Left renal cortex interstitium (tissue), 4 donors: ENCODE data around the gene ALAS1. TPM values are rescaled to one million over a fixed set of nuclear protein-coding genes. Genes with fewer than 3 reads are reported as not detected.

Experiments
- DNase-seq, 4 donors: peaks; one replicate each; pipeline ENCODE4 v3.0.0-alpha.2; 2013; ENCODE audit warnings: low read depth in 4 of 4, low spot score in 2 of 4, missing footprints in 1 of 4
- polyA plus RNA-seq, 4 donors: library from polyadenylated mRNA; unstranded; fragments of 120-200 nt; gene quantifications; one replicate each; pipeline ENCODE4 v1.2.1, GENCODE V29; 2013; ENCODE audit not compliant: insufficient read length in 4 of 4

The ALAS1 gene
- polyA plus RNA-seq, 4 donors: 44.4 to 48.8 (median 47.9) TPM

DNA sequence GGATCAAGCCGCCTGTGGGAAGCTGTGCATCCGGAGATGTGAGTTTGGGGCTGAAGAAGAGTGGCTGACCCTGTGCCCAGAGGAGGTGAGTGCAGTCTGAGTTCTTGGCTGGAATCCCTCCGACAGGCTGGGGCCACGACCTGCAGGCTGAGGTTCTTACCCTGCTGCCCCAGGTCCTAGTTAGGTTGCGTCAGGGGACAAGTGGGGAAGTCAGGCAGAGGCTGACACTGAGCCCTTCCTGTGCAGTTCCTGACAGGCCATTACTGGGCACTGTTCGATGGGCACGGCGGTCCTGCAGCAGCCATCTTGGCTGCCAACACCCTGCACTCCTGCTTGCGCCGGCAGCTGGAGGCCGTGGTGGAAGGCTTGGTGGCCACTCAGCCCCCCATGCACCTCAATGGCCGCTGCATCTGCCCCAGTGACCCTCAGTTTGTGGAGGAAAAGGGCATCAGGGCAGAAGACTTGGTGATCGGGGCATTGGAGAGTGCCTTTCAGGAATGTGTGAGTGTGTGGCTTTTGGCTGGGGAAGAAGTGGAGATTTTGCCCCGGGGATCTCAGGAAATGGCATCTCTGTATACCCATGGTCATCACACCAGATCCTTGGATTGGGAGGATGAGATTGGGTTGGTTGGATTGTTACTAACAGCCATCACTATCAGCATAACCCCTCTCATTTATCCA lies 48.9 kb downstream of the ALAS1 start:
- DNase-seq: no peak

DNA sequence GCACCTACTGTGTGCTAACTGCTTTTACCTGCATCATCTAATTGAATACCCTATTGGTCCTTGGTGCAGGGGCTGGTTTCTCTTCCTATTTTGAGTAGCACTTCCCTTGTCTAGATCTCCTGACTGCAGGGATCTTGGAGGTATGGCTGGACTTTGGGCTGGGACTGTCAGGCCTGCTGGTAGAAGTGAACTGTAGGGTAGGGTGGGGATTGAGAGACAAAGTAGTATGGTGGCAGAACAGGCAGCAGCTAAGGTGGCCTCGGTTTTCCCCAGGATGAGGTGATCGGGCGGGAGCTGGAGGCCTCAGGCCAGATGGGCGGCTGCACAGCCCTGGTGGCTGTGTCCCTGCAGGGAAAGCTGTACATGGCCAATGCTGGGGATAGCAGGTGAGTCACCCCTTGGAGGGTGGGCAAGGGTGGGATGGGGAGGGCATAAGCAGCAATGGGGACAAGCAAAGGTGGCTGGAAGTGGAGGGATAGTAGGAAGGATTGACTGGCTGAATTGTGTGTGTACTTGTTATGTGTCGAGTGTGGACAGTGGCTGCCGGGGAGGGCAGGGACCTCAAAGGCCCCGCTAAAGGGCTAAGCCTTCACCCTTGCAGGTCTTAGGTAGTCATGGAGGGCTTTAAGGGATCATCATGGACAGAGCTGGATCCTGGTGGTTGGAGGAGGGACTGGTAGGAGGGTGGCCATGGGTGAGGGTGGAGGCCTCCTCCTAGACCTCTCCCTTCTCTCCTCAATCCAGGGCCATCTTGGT lies 49.6 kb downstream of the ALAS1 start:
- DNase-seq: no peak

DNA sequence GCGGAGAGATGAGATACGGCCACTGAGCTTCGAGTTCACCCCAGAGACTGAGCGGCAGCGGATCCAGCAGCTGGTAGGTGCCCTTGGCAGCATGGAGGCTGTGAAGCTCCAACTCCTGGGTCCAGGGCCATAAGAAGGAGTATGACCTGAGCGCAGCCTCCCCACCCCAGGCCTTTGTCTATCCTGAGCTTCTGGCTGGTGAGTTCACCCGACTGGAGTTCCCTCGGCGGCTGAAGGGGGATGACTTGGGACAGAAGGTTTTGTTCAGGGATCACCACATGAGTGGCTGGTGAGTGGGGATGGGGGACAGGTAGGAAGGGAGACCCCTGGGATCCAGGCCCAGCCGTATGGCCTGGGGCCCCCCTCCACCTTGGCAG lies 50.2 kb downstream of the ALAS1 start:
- no peak for DNase-seq

DNA sequence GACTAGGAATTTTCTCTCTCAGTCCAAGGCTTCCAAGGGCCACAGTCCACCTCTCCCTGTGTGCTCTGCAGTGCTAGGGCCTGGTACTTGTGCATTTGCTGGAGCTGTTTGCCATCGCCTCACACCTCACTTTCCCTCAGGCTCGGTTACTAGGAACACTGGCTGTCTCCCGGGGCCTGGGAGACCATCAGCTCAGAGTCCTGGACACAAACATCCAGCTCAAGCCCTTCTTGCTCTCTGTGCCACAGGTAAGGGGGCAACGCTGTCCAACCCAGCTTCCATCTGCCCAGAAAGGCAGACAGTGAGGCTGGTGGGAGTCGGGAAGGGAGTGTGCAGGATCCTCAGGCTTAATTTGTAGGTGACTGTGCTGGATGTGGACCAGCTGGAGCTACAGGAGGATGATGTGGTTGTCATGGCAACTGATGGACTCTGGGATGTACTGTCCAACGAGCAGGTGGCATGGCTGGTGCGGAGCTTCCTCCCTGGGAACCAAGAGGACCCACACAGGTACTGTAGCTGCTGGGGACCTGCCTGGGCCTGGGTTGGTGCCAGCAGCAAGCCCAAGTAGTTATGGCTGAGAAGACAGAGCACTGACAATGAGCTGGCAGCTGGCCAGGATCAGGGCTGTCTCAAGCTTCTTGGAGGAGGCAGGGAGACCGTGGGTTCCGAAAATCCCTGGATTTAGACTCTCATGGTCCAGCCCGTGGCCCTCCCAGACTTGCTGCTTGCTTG lies 51.0 kb downstream of the ALAS1 start:
- no peak for DNase-seq

DNA sequence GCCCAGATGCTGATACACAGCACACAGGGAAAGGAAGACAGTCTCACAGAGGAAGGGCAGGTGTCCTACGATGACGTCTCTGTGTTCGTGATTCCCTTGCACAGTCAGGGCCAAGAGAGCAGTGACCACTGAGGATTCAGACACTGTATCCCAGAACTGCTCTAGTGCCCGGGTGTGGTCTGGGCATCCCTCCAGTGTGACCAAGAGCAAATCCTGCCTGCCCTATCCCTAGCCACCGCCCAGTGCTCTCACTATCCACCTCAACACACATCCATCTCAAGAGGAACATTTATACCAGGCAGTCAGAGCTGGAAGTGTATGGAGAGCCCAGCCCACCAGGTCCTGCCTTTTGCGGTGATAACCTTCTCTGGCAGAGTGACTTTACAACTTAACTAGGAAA lies 51.7 kb downstream of the ALAS1 start:
- DNase-seq: no peak

DNA sequence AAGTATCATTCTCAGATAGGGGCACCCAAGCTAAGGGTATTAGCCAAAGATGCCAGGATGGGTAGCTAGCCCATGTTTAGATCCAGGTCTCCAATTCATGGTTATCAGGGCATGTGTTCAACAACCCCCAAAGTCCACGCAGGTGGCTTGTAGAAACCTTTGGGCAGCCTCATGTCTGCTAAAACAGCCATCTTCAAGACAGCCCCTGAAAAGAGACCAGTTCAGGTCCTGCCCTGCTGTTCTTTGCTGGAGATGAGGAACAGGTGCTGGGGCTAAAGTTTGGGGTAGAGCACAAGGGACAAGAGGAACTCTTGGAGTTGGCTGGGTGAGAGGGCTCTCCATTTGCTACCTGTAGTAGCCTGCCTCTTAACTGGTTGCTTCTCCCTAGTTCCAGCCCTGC lies 52.2 kb downstream of the ALAS1 start:
- no peak for DNase-seq

DNA sequence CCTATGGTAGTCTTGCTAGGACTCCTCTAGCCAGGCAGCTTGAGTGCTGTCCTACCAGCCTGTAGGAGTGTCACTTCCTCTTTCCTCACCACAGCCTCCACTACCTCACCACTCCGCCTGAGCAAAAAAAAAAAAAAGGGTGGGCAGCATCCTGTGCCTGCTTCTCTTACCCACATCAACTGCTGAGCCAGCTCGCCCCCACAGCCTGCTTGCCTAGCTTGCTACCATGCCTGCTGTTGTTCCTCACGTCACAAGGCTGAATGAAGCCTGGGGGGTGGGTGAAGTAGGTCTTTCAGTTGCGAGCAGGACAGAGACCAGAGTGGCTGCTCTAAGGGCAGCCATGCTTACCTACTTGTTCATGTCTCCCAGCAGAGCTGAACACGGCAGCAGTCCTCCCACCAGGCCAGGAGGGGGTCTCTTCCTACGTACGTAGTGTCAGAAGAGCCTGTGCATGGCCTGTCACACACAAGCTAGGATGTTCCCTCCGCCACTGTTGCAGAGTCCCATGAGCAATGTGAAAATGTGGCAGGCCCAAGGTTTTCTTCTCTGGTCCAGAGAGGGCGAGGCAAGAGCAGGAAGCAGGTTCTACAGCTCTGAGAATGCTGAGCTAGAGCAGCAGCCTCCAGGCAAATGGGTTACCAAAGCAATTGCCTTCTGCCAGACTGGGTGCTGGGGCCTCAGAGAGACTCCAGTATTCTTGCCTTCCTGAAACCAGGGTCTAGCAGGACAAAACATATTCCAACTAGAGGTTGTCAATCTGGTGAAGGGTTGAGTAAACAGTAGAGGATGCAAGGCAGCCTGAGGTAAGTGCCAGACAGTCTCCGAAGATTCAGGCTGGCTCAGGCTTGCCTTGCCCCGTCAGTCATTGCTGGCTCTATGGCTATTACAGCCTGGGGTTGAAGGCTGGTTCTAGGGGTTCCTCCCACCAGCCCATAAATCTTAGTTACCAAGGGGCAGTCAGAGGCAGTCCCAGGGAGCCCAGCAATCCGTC lies 55.6 kb downstream of the ALAS1 start:
- no peak for DNase-seq

DNA sequence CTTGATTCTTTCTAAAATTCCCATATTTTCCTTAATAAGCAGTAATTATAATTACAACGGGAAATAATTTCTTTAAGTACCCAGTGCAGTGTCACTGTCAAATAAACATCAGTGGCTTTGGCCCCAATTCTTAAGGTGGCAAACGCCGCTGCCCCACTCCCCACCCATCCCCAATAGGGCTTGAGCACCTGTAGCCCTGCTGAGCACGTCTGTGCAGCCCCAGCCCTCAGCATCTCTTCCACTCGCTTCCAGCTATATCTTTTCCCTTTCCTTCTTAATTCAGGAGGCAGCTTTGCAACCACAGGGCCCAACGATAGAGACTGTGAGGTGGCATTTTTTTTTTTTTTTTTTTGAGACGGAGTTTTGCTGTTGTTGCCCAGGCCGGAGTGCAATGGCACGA lies 56.6 kb downstream of the ALAS1 start:
- DNase-seq: no peak

DNA sequence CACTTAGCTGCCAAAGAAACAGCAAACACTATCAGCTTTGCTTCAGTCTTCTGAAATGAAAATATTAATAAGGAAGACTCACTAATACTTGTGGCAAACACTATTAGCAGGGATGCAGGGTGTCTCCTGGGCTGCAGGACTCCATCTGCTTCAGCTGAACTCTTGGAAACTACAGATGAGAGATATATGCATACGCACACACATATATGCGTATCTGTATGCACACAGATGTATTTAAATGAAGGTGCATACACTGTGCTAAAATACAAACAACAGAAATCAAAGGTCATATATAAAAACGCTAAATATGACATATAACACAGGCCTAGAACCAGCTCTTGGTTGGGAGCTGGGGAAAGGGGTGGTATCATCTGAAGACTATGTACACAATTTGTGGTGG lies 58.2 kb downstream of the ALAS1 start:
- no peak for DNase-seq

DNA sequence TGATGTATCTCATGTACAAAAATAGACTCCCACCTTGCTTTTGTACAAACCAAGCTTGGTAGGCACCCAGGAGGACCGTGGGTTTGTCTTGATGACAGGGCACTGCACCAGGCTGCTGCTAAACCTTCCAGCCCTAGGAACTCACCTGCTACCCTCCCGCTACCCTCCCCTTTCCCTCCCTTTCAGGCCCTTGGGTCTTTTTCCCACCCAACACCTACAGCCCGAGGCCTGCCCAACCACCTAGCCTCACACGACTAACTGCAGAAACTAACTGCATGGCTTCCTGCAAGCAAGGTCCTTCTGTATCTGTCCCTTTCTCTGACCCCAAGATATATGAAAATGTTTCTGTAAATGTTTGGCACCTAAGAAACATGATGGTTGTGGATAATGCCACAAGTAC lies 58.7 kb downstream of the ALAS1 start:
- no peak for DNase-seq

DNA sequence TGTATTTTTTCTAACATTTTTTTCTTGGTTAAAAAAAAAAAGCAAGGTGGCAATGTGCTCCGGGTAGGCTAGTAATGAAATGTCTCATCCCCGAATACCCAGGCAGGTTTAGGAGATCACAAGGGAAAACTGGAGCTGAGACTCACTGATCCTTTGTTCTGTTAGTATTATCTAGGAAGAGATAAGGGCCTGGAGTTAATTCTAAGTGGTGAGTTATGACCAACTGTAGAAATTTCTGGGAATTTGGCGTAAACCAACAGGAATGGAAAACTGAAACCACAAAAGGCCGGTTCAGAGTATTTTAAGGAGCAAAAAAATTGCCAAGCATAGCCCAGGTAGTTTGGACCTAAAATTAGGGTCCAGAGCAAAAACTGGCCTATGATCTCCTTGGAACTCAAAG lies 60.0 kb downstream of the ALAS1 start:
- DNase-seq: no peak

DNA sequence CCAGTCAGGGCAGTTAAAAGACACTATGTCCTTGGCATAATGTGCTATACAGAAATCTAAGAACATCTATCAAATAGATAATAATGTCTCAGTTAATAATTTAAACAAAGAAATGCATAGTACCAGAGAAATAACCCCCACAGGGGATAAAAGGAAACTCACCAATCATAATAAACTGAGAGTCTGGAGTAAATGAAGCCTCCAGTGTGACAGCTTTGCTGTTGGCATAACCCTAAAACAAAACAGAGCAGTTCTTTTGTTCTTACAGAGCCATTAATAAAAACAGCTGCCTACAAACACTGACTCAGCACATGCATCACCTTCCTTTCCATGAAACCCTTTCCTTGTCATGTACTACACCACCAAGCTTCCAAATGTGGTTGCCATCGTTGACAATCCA lies 61.1 kb downstream of the ALAS1 start:
- DNase-seq: no peak

DNA sequence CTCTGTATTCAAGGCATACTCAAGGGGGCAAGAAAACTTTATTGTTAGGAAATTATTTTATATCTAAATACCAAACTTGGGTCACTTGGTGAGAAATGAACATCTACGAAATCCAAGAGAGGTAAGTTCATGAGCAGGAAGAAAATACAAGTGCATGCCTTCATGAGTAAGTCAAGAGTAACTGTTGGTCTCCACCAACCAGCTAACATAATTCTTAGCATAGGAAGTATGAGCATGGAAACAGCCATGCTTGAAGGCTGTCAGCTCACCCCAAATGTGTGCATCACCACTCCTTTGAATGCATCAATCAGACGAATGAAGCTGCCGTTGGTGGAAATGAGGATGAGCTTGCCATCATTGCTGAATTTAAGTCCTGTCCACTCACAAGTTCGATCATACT lies 61.5 kb downstream of the ALAS1 start:
- DNase-seq: no peak

DNA sequence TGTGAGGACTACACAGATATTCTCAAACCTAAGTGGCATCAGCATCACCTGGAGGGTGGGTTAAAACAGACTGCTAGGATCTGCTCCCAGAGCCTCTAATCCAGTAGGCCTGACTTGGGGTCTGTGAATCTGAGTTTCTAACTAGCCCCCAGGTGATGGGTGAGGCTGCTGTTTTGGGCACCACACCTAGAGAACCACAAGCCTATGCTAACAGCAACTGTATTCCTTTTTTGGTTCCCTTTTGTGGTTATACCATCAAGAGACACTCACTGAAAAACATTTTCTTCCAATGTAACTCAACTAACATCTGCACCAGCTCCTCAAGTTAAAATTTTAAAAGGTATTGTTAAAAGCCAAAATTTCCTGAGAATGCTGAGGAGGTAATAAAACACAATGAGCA lies 64.5 kb downstream of the ALAS1 start:
- no peak for DNase-seq

Other genes starting within 250 kb of the ALAS1 start
- under 1 TPM; 0.37 to 0.83 (median 0.59) TPM for gene GPR62, start 242.8 kb upstream of the ALAS1 start, polyA plus RNA-seq
- 10 to 100 TPM; 51.1 to 83.6 (median 70.1) TPM for gene PCBP4, start 230.7 kb upstream of the ALAS1 start, polyA plus RNA-seq
- gene ABHD14B, start 224.1 kb upstream of the ALAS1 start, polyA plus RNA-seq: 10 to 100 TPM; 82.8 to 96.5 (median 85.3) TPM
- gene ABHD14A, start 223.1 kb upstream of the ALAS1 start, polyA plus RNA-seq: 10 to 100 TPM; 24.2 to 36.6 (median 29.8) TPM
- 100 to 1,000 TPM in 3 of 4 donors, 10 to 100 TPM in 1; 98.5 to 137 (median 115) TPM for gene ACY1, start 214.6 kb upstream of the ALAS1 start, polyA plus RNA-seq
- 1,000 to 10,000 TPM; 1,583 to 1,933 (median 1,778) TPM for gene RPL29, start 202.3 kb upstream of the ALAS1 start, polyA plus RNA-seq
- gene DUSP7, start 141.6 kb upstream of the ALAS1 start, polyA plus RNA-seq: 10 to 100 TPM; 14.6 to 21.5 (median 18.2) TPM
- gene POC1A, start 43.7 kb upstream of the ALAS1 start, polyA plus RNA-seq: 1 to 10 TPM; 7.5 to 8.4 (median 7.9) TPM
- under 1 TPM; 0.17 to 0.33 (median 0.18) TPM for gene TLR9, start 27.5 kb downstream of the ALAS1 start, polyA plus RNA-seq
- 10 to 100 TPM; 25.9 to 40.3 (median 32.0) TPM for gene TWF2, start 41.0 kb downstream of the ALAS1 start, polyA plus RNA-seq
- gene PPM1M, start 47.6 kb downstream of the ALAS1 start, polyA plus RNA-seq: 10 to 100 TPM; 19.3 to 22.3 (median 20.0) TPM
- gene WDR82, start 80.5 kb downstream of the ALAS1 start, polyA plus RNA-seq: 100 to 1,000 TPM in 2 of 4 donors, 10 to 100 TPM in 2; 91.4 to 111 (median 101) TPM
- gene GLYCTK, start 89.7 kb downstream of the ALAS1 start, polyA plus RNA-seq: 10 to 100 TPM; 26.5 to 45.0 (median 38.3) TPM
- gene DNAH1, start 118.2 kb downstream of the ALAS1 start, polyA plus RNA-seq: 10 to 100 TPM in 2 of 4 donors, 1 to 10 TPM in 2; 5.9 to 14.9 (median 10.7) TPM
- 10 to 100 TPM; 81.2 to 96.7 (median 89.3) TPM for gene BAP1, start 211.8 kb downstream of the ALAS1 start, polyA plus RNA-seq
- gene PHF7, start 212.5 kb downstream of the ALAS1 start, polyA plus RNA-seq: 10 to 100 TPM in 2 of 4 donors, 1 to 10 TPM in 2; 7.1 to 12.8 (median 10.1) TPM
- 10 to 100 TPM; 28.5 to 35.3 (median 30.1) TPM for gene SEMA3G, start 246.9 kb downstream of the ALAS1 start, polyA plus RNA-seq